GM12873 (cell line): ENCODE results near the gene PIK3R2.

Experiments used
- CTCF ChIP-seq: IDR thresholded peaks from 2 replicates; pipeline ENCODE4 v1.5.1; 2012; ENCODE audit warnings: low read depth, mild to moderate bottlenecking, moderate library complexity, low read length, control low read depth; ENCODE audit not compliant: insufficient read depth; ENCODE audit errors: missing control alignments

PIK3R2 gene

DNA sequence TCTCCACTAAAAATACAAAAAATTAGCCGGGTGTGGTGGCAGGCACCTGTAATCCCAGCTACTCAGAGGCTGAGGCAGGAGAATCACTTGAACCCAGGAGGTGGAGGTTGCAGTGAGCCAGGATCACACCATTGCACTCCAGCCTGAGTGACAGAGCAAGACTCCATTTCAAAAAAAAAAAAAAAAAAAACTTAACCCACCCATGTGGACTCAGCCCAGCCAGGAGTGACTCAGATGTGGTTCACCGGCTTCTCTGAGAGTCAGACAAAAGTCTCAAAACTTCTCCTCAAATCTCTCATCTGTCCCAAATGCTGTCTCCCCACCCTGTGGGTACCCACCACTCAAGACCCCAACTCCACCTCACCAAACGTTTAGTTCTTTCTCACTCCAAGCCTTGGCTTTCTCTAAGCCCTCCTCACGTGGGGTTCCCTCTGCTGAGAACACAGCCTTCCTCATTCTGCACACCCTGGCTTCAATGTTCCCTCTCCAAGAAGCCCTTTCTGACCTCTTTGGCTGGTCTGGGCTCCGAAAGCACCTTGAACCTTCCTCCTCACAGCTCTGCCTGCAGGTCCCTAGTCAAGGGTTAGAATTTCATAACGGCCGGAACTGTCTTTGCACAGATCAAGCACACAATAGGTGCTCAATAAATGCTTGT lies 61.9 kb downstream of the PIK3R2 start:
- no peak for TF ChIP-seq CTCF

- TF ChIP-seq CTCF = no peak
These were observed 63.8 kb downstream of the PIK3R2 start for GRCh38 chr19:18216789-18217188.

- TF ChIP-seq CTCF = no peak
These were observed 65.2 kb downstream of the PIK3R2 start for GRCh38 chr19:18218159-18218558.

GRCh38 chr19:18218600-18218999 lies 65.6 kb downstream of the PIK3R2 start:
- no peak for TF ChIP-seq CTCF
